Middle frontal gyrus (tissue), 1 donor: Measurements from ENCODE around the gene HDHD5.
A peak's percentile ranks its signal among the peaks of the same experiment; 100 is the strongest.
"Not testable (repeated sequence)": the region's sequence is repeated elsewhere in the genome, so short reads cannot be mapped to it uniquely, and the experiment has no call there.

Experiments
- DNase-seq: peaks from one replicate; pipeline ENCODE4 v3.0.0-alpha.2; 2015; ENCODE audit warnings: low spot score; ENCODE audit errors: extremely low spot score

The HDHD5 gene

DNA sequence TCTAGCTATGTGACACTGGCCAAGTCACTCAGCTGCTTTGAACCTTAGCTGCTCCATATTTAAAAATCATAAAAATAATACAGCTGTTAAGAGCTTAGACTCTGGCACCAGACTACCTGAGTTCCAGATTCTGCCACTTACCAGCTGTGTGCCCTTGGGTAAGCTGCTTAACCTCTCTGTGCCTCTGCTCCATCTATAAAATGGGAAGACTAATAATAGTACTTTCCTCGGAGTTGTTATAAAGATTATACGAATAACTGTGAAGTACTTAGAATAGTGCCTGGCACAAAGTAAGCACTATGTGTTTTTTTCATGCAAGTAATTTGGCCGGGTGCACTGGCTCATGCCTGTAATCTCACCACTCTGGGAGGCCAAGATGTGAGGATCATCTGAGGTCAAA, 1.4 kb downstream of the HDHD5 start:
- no peak for DNase-seq

DNA sequence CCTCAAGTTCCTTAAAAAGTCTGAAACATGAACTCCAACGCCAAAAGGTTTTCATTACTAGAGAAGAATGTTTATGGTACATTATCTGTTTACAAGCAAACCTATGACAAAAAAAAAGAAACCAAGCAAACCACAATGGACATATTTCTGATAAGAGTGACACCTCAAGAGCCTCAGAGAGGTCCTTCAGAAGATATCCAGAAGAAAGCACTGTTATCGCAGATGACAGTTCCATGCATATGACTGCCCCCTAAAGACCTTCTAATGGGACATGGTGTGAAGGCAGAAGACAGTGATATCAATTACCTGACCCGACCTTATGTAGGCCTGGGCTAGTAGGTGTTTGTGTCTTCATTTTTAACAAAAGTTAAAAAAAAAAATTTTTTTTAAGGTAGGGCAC, 3.1 kb downstream of the HDHD5 start:
- no peak for DNase-seq

GRCh38 chr22:17152971-17153370, 6.1 kb downstream of the HDHD5 start:
- DNase-seq: no peak

DNA sequence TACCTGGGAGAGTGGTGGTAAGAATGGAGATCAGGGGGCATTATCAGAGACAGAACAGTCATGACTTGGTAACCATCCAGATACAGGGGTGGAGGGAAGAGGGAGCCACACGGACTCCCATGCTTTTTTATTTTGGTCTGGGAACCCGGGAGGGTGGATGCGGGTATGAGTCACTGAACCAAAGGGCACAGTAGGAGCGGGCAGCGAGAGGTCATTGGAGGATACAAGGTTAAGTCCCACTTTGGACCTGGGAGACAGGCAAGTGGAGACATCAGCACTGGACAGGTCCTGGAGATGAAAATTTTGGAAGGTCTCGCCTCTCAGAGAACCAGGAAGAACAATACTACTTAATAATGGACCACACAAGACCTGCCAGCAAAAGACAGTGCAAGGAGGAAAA, 6.7 kb downstream of the HDHD5 start:
- no peak for DNase-seq

- DNase-seq: no peak
These were observed 9.8 kb downstream of the HDHD5 start for GRCh38 chr22:17149076-17149815.

DNA sequence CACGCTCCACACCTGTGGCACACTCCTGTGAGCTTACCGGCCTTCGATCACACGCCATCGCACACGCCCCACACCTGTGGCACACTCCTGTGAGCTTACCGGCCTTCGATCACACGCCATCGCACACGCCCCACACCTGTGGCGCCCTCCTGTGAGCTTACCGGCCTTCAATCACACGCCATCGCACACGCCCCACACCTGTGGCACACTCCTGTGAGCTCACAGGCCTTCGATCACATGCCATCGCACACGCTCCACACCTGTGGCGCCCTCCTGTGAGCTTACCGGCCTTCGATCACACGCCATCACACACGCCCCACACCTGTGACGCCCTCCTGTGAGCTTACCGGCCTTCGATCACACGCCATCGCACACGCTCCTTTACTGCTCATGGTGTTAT, 11.6 kb downstream of the HDHD5 start:
- not testable (repeated sequence) for DNase-seq

DNA sequence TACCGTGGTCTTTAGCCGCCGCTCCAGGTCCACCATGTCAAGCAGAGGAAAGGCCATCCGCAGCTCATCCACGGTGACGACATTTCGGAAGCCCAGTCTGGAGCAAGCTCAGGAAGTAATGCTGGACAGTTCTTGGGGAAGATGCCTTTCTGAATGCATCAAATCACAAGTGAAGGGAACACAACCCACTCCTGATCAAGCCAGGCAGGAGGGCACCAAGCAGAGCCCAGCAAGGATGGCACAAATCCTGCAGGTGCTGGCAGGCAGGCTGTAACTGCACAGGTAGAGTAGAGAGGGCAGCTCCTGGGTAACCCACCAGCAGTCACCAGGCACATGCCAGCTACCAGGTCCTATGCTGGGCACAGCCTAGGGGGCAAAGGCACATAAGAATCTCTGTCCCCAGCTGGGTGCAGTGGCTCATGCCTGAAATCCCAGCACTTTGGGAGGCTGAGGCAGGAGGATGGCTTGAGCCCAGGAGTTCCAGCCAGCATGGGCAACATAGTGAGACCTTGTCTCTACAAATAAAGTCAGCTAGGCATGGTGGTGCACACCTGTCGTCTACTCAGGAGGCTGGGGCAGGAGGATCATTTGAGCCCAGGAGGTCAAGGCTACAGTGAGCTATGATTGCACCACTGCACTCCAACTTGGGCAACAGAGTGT, 13.9 kb downstream of the HDHD5 start:
- DNase-seq: no peak

- no peak for DNase-seq
These were observed 15.3 kb downstream of the HDHD5 start for GRCh38 chr22:17143826-17144225.

DNA sequence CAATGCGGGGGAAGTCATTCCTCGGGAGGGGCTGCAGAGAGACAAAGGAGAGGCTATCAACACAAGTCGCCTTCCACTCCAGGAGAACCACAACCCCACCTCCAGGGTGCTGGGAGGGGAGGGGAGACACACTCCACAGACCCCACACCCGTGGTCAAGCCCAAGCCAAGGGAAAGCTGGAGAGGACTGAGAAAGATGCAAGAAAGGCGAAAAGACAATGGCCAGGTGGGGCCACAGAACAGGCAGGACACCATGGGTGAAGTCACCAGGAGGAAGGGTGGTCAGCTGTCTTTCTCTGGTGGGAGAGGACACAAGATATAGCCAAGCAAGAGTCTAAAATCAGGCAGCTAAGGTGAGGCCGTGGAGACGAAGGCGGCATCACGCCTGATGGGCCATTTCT, 16.0 kb downstream of the HDHD5 start:
- DNase-seq: no peak

DNA sequence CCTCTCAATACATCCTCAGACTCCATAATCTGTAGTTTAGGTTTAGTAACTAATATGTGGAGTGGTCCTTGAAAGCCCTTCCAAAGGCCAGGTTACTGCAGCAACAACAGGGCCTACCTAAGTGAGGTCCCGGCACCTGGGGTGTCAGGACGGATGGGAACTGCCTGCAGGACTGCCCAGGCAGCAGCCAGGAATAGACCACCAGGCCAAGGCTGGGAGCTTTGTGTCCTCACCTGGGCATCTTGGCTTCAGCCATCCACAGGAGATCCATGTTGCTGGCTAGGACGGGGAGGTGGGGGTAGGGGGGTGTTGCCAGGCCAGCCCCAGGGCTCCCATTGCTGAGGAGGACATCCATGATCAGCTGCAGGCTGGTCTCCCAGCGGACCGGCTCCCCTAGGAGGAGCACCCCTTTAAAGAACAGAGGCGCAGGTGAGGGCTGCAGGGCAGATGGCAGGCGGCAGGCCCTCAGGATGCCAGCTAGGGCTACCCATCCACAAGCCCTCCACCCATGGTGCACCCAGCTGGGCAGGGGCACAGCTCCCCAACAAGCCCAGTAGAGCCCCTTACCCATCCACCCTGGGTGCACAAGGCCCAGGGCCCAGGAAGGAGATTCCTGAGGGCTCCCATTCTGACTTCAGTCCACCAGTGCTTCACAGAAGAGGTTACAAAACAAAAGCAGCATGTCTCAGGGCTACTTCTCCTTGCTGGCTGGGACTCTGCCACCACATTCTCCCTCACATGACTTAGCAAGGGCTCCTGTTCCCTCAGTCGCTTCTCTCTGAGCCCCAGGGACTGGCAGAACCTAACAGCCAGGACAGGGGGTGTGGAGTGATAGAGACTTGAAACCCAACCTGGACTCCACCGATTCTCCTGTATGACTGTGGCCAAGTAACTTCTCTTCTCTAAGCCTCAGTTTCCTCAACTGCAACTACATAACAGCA, 18.0 kb downstream of the HDHD5 start:
- DNase-seq: no peak

- DNase-seq: no peak
These were observed 19.1 kb downstream of the HDHD5 start for GRCh38 chr22:17140022-17140421.

GRCh38 chr22:17138513-17138912, 20.6 kb downstream of the HDHD5 start:
- DNase-seq: no peak

DNA sequence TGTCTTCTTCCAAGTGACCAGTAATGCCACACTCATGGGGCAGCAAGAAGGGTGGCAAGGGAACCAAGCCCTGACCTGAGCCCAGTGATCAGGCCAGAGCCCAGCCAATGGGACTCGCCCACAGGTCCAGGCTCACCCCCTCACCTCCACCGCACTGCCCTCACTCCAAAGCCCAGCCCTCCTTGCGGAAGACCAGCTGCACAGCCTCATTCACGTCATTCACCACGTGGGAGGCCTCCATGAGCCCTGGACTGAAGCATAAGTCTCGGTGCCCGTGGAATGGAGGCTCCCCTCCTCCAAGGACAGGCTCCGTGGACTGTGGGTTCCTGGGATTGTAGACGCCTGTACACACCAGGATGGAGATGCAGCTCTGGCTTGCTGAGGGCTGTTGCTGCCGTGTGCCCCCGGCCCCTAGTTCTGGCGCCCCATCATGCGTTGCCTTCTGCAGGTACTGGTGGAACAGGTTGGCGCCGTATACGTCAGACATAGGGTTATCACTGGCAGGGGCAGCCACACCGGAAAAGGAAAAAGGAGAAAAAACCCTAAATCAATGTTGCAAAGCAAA, 21.1 kb downstream of the HDHD5 start:
- DNase-seq: no peak

DNA sequence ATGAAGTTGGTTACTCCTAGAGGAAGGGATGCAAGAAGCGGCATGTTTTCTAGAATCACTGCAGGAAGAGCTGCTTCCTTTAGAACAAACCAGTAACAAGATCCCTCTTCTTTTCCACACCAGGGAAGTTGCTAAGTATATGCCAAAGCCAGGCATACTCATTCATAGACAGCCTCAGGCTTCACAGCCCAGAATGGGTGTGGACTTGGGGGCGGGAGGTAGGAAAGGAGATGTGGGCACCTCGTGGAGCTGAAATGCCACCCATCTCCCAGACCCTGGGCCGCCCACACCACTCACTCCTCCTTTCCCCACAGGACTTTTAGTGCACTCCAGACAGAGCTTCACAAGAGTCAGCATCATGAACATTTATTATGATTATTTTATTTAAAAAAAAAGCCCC, 21.9 kb downstream of the HDHD5 start:
- no peak for DNase-seq

DNA sequence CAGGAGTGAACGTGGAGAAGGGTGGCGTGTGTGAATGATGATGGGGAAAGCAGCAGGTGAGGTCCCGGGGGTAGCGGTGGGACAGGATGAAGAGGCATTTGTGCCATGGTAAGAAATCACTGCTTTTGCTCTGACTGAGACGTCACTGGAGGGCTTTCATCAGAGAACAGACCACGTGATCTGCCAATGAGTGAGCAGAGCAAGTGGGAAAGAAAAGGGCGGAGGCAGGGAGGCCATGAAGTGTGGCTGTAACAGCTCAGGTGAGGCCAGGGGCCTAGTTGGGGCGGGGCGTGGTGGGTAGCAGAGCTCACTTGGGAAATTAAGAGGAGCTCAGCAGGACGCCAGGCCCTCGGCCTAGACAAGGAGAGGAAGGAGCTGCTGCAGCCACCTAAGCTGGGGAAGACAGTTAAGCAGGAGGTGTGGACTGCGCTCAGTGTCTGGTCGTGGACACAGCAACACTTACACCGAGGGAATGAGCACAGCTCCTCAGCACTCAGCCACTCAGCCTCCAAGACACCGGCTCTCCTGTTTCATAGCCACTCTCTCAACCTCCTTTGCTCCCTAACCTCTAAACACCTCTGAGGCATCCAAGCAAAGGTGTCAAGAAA, 23.8 kb downstream of the HDHD5 start:
- no peak for DNase-seq

DNA sequence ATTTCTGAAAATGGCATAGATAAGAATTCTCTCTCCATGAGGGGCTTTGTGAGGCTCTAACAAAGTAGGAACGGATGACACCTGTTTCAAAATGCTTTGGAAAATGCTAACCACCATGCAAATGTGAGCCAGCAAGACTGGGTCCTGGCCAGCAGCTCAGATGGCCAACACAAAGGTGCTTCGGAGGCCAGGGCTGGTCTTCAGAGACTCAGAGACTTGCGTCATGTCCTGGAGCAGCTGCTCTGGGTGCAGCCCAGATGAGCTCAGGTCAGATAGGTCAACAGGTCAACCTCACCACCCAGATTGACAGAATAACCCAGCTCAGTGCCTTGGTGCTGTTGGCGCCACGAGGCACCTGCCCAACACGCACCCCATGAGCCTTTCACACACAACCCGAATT, 25.9 kb downstream of the HDHD5 start:
- no peak for DNase-seq

GRCh38 chr22:17132112-17132511, 27.0 kb downstream of the HDHD5 start:
- no peak for DNase-seq

- peak; percentile 35 for DNase-seq
These were observed 27.4 kb downstream of the HDHD5 start for GRCh38 chr22:17131686-17132085.

- DNase-seq: no peak
These were observed 28.9 kb downstream of the HDHD5 start for GRCh38 chr22:17130199-17130598.

DNA sequence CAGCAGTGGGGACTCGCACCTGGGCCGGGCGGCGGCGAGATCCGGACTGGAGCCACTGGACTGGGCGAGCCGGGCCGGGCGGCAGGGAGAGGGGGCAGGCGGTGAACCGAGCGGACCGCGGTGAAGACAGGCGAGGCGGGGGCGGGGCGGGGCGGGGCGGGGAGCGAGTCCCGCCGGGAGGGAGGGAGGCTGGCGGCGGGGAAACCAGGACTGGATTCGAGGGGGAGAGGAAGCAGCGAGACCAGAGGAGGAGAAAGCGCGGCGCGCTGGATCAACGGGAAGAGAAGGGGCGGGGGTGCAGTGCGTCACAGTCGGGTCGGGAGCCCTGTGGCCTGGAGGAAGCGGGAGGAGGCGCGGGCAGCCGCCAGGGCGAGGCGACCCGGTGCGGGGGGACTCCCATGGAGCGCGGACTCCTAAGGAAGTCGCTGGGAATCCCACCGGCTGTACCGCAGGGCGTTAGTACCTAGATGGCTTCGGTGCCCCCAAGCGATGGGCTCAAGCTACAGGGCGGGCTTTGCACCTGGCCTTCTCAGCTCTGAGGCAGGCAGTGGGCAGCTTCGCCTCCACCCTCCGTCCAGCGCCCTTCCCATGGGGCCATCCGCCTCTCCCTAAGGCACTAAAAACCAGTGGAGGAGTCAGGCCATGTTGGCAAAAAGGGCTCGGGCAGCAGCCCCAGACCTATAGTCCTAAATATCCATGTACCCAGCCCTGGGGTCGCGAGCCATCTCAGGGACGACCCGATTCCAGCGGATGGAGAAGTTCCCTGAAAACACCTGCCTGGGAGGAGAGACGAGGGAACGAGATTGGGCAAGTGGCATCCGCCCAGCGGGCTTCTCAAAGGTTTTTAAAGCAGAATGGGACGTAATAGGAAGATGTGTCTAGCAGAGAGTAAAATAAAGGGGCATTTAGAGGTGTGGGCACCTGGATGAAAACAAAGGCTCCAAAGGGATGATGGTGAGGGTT, 37.6 kb downstream of the HDHD5 start, which contains the start of gene TMEM121B:
TMEM121B (minus strand) TSS at position 128 of the 963 bp plus-strand sequence. CDS start 233 bp downstream, outside the sequence.
- DNase-seq: no peak
